ENCODE data around the gene INTS12.

DNA sequence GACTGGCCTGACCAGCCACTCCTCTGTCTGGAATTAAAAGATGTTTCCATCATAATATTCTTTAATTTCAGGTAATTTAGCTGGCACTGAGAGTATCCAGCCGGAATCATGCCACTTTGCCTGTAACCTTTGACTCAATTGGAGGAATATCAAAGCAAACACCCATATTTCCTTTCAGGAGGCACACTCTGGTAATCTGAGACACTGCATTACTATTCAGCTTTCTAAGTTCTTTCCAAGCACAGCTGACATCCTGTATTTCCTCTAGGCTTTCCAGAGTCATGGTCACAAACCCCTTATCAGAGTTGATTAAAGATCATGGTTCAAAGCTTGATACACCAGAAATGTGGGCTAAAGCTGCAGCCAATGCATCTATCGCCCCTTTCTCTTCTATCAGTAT is 29.3 kb downstream of the INTS12 start:
- no peak for TF ChIP-seq POLR2A (IDR thresholded peaks at IDR 0.05)
- TF ChIP-seq, protein P1, sequence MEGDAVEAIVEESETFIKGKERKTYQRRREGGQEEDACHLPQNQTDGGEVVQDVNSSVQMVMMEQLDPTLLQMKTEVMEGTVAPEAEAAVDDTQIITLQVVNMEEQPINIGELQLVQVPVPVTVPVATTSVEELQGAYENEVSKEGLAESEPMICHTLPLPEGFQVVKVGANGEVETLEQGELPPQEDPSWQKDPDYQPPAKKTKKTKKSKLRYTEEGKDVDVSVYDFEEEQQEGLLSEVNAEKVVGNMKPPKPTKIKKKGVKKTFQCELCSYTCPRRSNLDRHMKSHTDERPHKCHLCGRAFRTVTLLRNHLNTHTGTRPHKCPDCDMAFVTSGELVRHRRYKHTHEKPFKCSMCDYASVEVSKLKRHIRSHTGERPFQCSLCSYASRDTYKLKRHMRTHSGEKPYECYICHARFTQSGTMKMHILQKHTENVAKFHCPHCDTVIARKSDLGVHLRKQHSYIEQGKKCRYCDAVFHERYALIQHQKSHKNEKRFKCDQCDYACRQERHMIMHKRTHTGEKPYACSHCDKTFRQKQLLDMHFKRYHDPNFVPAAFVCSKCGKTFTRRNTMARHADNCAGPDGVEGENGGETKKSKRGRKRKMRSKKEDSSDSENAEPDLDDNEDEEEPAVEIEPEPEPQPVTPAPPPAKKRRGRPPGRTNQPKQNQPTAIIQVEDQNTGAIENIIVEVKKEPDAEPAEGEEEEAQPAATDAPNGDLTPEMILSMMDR (IDR thresholded peaks at IDR 0.05 in 4 of 5, conservative IDR thresholded peaks at IDR 0.05 in 1 of 5), result no peak
